Loucy (cell line): ENCODE data around the gene SLC25A21.

Experiments used
- H2AFZ ChIP-seq: fragments of 200-600 bp; sonication (generic); 2 replicates; pipeline ENCODE4 v1.6.0; 2016; ENCODE audit warnings: antibody characterized with exemption, mild to moderate bottlenecking, low read length, moderate library complexity
- H3F3A ChIP-seq: fragments of 200-600 bp; 2 replicates; pipeline ENCODE4 v1.6.0; 2016; ENCODE audit warnings: antibody characterized with exemption, low read depth, mild to moderate bottlenecking
- H3K27me3 ChIP-seq: fragments of 200-600 bp; sonication (generic); 2 replicates; pipeline ENCODE4 v1.6.1; 2014; ENCODE audit warnings: low read length, mild to moderate bottlenecking; ENCODE audit not compliant: insufficient read depth, poor library complexity, severe bottlenecking
- H3K36me3 ChIP-seq: fragments of 200-600 bp; sonication (generic); 2 replicates; pipeline ENCODE4 v1.6.1; 2016; ENCODE audit warnings: low read length; ENCODE audit not compliant: insufficient read depth
- H3K4me1 ChIP-seq: fragments of 200-600 bp; sonication (generic); 2 replicates; pipeline ENCODE4 v1.5.1; 2014; ENCODE audit warnings: low read length, mild to moderate bottlenecking; ENCODE audit not compliant: insufficient read depth, poor library complexity, severe bottlenecking
- H3K4me2 ChIP-seq: fragments of 200-600 bp; sonication (generic); 2 replicates; pipeline ENCODE4 v1.6.0; 2014; ENCODE audit warnings: antibody characterized with exemption, low read length, low read depth, mild to moderate bottlenecking; ENCODE audit not compliant: poor library complexity, severe bottlenecking
- H3K4me3 ChIP-seq: fragments of 200-600 bp; sonication (generic); 2 replicates; pipeline ENCODE4 v1.5.1; 2014; ENCODE audit warnings: low read length, mild to moderate bottlenecking, mixed read lengths; ENCODE audit not compliant: poor library complexity, severe bottlenecking
- H3K79me2 ChIP-seq: fragments of 200-600 bp; sonication (generic); 2 replicates; pipeline ENCODE4 v1.6.1; 2014; ENCODE audit warnings: low read length; ENCODE audit not compliant: insufficient read depth
- H3K9ac ChIP-seq: fragments of 200-600 bp; sonication (generic); 2 replicates; pipeline ENCODE4 v1.6.0; 2014; ENCODE audit warnings: mild to moderate bottlenecking, low read depth, low read length, moderate library complexity; ENCODE audit not compliant: poor library complexity, severe bottlenecking
- H3K9me2 ChIP-seq: fragments of 200-600 bp; sonication (generic); replicated peaks from 2 replicates; pipeline ENCODE4 v1.6.1; 2016; ENCODE audit warnings: low read depth, low read length, mixed read lengths
- H3K9me3 ChIP-seq: fragments of 200-600 bp; sonication (generic); 2 replicates; pipeline ENCODE4 v1.6.1; 2014; ENCODE audit warnings: mild to moderate bottlenecking, antibody characterized with exemption, low read length, low read depth; ENCODE audit not compliant: insufficient read depth
- H4K20me1 ChIP-seq: fragments of 200-600 bp; sonication (generic); 2 replicates; pipeline ENCODE4 v1.6.0; 2014; ENCODE audit warnings: antibody characterized with exemption, low read length, mild to moderate bottlenecking; ENCODE audit not compliant: insufficient read depth, poor library complexity, severe bottlenecking
- EZH2phosphoT487 ChIP-seq: fragments of 200-600 bp; IDR thresholded peaks from 2 replicates; pipeline ENCODE4 v1.6.1; 2018; ENCODE audit warnings: antibody characterized with exemption, mild to moderate bottlenecking, moderate library complexity, borderline replicate concordance
- TF ChIP-seq, protein P1 (sequence below): fragments of 200-600 bp; sonication (generic); conservative IDR thresholded peaks from 2 replicates; pipeline ENCODE4 v1.5.1; 2014; ENCODE audit warnings: mild to moderate bottlenecking, antibody characterized with exemption, low read length

The SLC25A21 gene

GRCh38 chr14:36950812-36951211 is 221.6 kb downstream of the SLC25A21 start:
- Histone ChIP-seq H4K20me1 (no peaks in the 10 kb centered on the region), H3K9me3 (no peaks in the 10 kb centered on the region), H3K27me3 (no peaks in the 10 kb centered on the region), H3K9ac (no peak overlapping the region), H3K79me2 (no peaks in the 10 kb centered on the region), H3K4me3 (no peak overlapping the region), H3K4me2 (no peak overlapping the region), H3K4me1 (no peaks in the 10 kb centered on the region), H3K9me2 (no peaks in the 10 kb centered on the region), H2AFZ (no peak overlapping the region), H3K36me3 (no peaks in the 10 kb centered on the region), H3F3A (no peaks in the 10 kb centered on the region)
- no peak for TF ChIP-seq EZH2phosphoT487
- TF ChIP-seq, protein P1, sequence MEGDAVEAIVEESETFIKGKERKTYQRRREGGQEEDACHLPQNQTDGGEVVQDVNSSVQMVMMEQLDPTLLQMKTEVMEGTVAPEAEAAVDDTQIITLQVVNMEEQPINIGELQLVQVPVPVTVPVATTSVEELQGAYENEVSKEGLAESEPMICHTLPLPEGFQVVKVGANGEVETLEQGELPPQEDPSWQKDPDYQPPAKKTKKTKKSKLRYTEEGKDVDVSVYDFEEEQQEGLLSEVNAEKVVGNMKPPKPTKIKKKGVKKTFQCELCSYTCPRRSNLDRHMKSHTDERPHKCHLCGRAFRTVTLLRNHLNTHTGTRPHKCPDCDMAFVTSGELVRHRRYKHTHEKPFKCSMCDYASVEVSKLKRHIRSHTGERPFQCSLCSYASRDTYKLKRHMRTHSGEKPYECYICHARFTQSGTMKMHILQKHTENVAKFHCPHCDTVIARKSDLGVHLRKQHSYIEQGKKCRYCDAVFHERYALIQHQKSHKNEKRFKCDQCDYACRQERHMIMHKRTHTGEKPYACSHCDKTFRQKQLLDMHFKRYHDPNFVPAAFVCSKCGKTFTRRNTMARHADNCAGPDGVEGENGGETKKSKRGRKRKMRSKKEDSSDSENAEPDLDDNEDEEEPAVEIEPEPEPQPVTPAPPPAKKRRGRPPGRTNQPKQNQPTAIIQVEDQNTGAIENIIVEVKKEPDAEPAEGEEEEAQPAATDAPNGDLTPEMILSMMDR, result no peak

DNA sequence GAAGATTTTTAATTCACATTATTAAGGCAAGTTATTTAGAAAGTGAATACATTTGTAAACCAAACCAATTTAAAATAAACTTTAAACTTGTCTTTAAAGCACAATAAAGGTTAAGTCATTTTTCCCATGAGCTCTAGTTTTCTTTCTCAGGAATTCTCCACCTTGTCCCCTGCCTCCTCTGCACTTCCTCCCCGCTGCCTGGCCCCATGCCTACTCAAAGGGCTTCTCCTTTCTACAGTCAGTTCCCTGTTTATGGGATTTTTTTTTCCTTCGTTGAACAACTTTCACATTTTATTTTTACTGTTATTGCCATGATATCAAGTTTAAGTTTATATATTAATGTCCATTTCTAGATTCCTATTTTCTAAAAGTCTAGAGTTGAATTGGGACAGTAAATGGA is 223.0 kb downstream of the SLC25A21 start:
- H3K9me3 ChIP-seq, result no peaks in the 10 kb centered on the region
- H3K4me2 ChIP-seq, result no peak overlapping the region
- H2AFZ ChIP-seq, result no peak overlapping the region
- no peaks in the 10 kb centered on the region for H3K79me2 ChIP-seq
- no peak overlapping the region for H3K9ac ChIP-seq
- H3F3A ChIP-seq, result no peaks in the 10 kb centered on the region
- H4K20me1 ChIP-seq, result no peaks in the 10 kb centered on the region
- H3K4me3 ChIP-seq, result no peak overlapping the region
- TF ChIP-seq EZH2phosphoT487, result no peak
- TF ChIP-seq, protein P1, result no peak
- no peaks in the 10 kb centered on the region for H3K27me3 ChIP-seq
- H3K4me1 ChIP-seq, result no peaks in the 10 kb centered on the region
- H3K9me2 ChIP-seq, result no peaks in the 10 kb centered on the region
- H3K36me3 ChIP-seq, result no peaks in the 10 kb centered on the region

- Histone ChIP-seq H3K4me2 (no peak overlapping the region), H2AFZ (no peak overlapping the region), H3K27me3 (no peaks in the 10 kb centered on the region), H3F3A (no peaks in the 10 kb centered on the region), H3K9me2 (no peaks in the 10 kb centered on the region), H3K9ac (no peak overlapping the region), H3K4me3 (no peak overlapping the region), H3K36me3 (no peaks in the 10 kb centered on the region), H3K9me3 (no peaks in the 10 kb centered on the region), H3K4me1 (no peaks in the 10 kb centered on the region), H3K79me2 (no peaks in the 10 kb centered on the region), H4K20me1 (no peaks in the 10 kb centered on the region)
- TF ChIP-seq, protein P1, result no peak
- TF ChIP-seq EZH2phosphoT487, result no peak
Observed at GRCh38 chr14:36948157-36948859, 224.1 kb downstream of the SLC25A21 start.
